ENCODE results near the gene PHF10. TPM values are rescaled to one million over a fixed set of nuclear protein-coding genes. Genes with fewer than 3 reads are reported as not detected.

Gene PHF10
- total RNA-seq, 1 experiment from 2014 or later, result 20.1 TPM

Other genes starting within 250 kb of the PHF10 start
- gene WDR27, start 22.5 kb downstream of the PHF10 start, total RNA-seq (2014; rRNA removed; shearing (Covaris generic)), result 38.3 and 44.7 TPM in 2 replicates
- gene C6orf120, start 22.4 kb downstream of the PHF10 start, total RNA-seq (2014; rRNA removed; shearing (Covaris generic)), result 39.1 and 41.3 TPM in 2 replicates
- 1.7 and 3.2 TPM in 2 replicates for gene DYNLT2, start 27.1 kb upstream of the PHF10 start, total RNA-seq (2014; rRNA removed; shearing (Covaris generic))
- 7.1 and 10.9 TPM in 2 replicates for gene ERMARD, start 27.1 kb upstream of the PHF10 start, total RNA-seq (2014; rRNA removed; shearing (Covaris generic))